ENCODE results near the gene SLC1A2.

Gene SLC1A2

GRCh38 chr11:35259529-35259928 is 159.8 kb downstream of the SLC1A2 start:
- Histone ChIP-seq H3K27ac (ENCODE audit: low read depth, low read length) (no peak overlapping the region), H4K20me1 (ENCODE audit: low read depth, low read length) (no peaks in the 10 kb centered on the region), H3K9ac (ENCODE audit: low read length) (no peak overlapping the region), H3F3A (ENCODE audit: insufficient read depth) (no peaks in the 10 kb centered on the region), H3K27me3 (ENCODE audit: low read length) (no peaks in the 10 kb centered on the region), H3K9me2 (replicated peaks; ENCODE audit: insufficient read depth, low read length) (no peaks in the 10 kb centered on the region), H3K4me2 (ENCODE audit: low read depth, low read length, poor library complexity, severe bottlenecking) (no peak overlapping the region), H3K79me2 (ENCODE audit: insufficient read depth, low read length) (no peaks in the 10 kb centered on the region), H2AFZ (ENCODE audit: low read depth, low read length, severe bottlenecking) (no peak overlapping the region), H3K4me3 (ENCODE audit: insufficient read depth, low read length, poor library complexity, severe bottlenecking) (no peak overlapping the region), H3K36me3 (ENCODE audit: low read length) (no peaks in the 10 kb centered on the region), H3K9me3 (ENCODE audit: insufficient read depth, low read length) (no peaks in the 10 kb centered on the region)
- TF ChIP-seq CTCF (IDR thresholded peaks at IDR 0.05; ENCODE audit: insufficient read depth, low read length, poor library complexity, severe bottlenecking) = no peak
- no peak for TF ChIP-seq EZH2phosphoT487 (conservative IDR thresholded peaks at IDR 0.05; ENCODE audit: low read length)

GRCh38 chr11:35257281-35257680 is 162.1 kb downstream of the SLC1A2 start:
- Histone ChIP-seq H4K20me1 (ENCODE audit: low read depth, low read length) (no peaks in the 10 kb centered on the region), H2AFZ (ENCODE audit: low read depth, low read length, severe bottlenecking) (no peak overlapping the region), H3K27me3 (ENCODE audit: low read length) (no peaks in the 10 kb centered on the region), H3K79me2 (ENCODE audit: insufficient read depth, low read length) (no peaks in the 10 kb centered on the region), H3K9ac (ENCODE audit: low read length) (no peak overlapping the region), H3K27ac (ENCODE audit: low read depth, low read length) (no peak overlapping the region), H3K9me3 (ENCODE audit: insufficient read depth, low read length) (no peaks in the 10 kb centered on the region), H3K4me2 (ENCODE audit: low read depth, low read length, poor library complexity, severe bottlenecking) (no peak overlapping the region), H3K4me3 (ENCODE audit: insufficient read depth, low read length, poor library complexity, severe bottlenecking) (no peak overlapping the region), H3K9me2 (replicated peaks; ENCODE audit: insufficient read depth, low read length) (no peaks in the 10 kb centered on the region), H3F3A (ENCODE audit: insufficient read depth) (no peaks in the 10 kb centered on the region), H3K36me3 (ENCODE audit: low read length) (no peaks in the 10 kb centered on the region)
- no peak for TF ChIP-seq CTCF (IDR thresholded peaks at IDR 0.05; ENCODE audit: insufficient read depth, low read length, poor library complexity, severe bottlenecking)
- TF ChIP-seq EZH2phosphoT487 (conservative IDR thresholded peaks at IDR 0.05; ENCODE audit: low read length) = no peak

- Histone ChIP-seq H3K27me3 (ENCODE audit: low read length) (no peaks in the 10 kb centered on the region), H4K20me1 (ENCODE audit: low read depth, low read length) (no peaks in the 10 kb centered on the region), H3K9ac (ENCODE audit: low read length) (no peak overlapping the region), H3K36me3 (ENCODE audit: low read length) (no peaks in the 10 kb centered on the region), H3K9me2 (replicated peaks; ENCODE audit: insufficient read depth, low read length) (no peaks in the 10 kb centered on the region), H3K9me3 (ENCODE audit: insufficient read depth, low read length) (no peaks in the 10 kb centered on the region), H3K4me3 (ENCODE audit: insufficient read depth, low read length, poor library complexity, severe bottlenecking) (no peak overlapping the region), H3F3A (ENCODE audit: insufficient read depth) (no peaks in the 10 kb centered on the region), H2AFZ (ENCODE audit: low read depth, low read length, severe bottlenecking) (no peak overlapping the region), H3K27ac (ENCODE audit: low read depth, low read length) (no peak overlapping the region), H3K4me2 (ENCODE audit: low read depth, low read length, poor library complexity, severe bottlenecking) (no peak overlapping the region), H3K79me2 (ENCODE audit: insufficient read depth, low read length) (no peaks in the 10 kb centered on the region)
- TF ChIP-seq EZH2phosphoT487 (conservative IDR thresholded peaks at IDR 0.05; ENCODE audit: low read length) (no peak), CTCF (IDR thresholded peaks at IDR 0.05; ENCODE audit: insufficient read depth, low read length, poor library complexity, severe bottlenecking) (no peak)
Measured at GRCh38 chr11:35256296-35256695, 163.1 kb downstream of the SLC1A2 start.
